Activated naive CD4-positive, alpha-beta T cell treated with anti-CD3 and anti-CD28 coated beads, Interleukin-2, amount 50 U/mL, for 24 hours (primary cell): ENCODE results near the gene STARD5.

Experiments
- H3K27ac Mint-ChIP-seq: one replicate; pipeline ENCODE4 v1.8.0; 2021; ENCODE audit warnings: mild to moderate bottlenecking, mixed read lengths
- H3K27me3 Mint-ChIP-seq: one replicate; pipeline ENCODE4 v1.8.0; 2021; ENCODE audit warnings: mixed read lengths
- H3K36me3 Mint-ChIP-seq: one replicate; pipeline ENCODE4 v1.8.0; 2021; ENCODE audit warnings: mixed read lengths
- H3K4me1 Mint-ChIP-seq: one replicate; pipeline ENCODE4 v1.8.0; 2021; ENCODE audit warnings: mixed read lengths
- H3K4me3 Mint-ChIP-seq: one replicate; pipeline ENCODE4 v1.8.0; 2021; ENCODE audit warnings: mild to moderate bottlenecking, mixed read lengths
- H3K9me3 Mint-ChIP-seq: one replicate; pipeline ENCODE4 v1.8.0; 2021; ENCODE audit warnings: mixed read lengths

The STARD5 gene

GRCh38 chr15:81294516-81294880, 29.4 kb downstream of the STARD5 start:
- Mint-ChIP-seq H3K36me3 (peaks cover 2% of the 10 kb centered on the region), H3K4me1 (peaks cover 94% of the 10 kb centered on the region), H3K27ac (peak overlapping the region; percentile 99), H3K27me3 (no peaks in the 10 kb centered on the region), H3K4me3 (peak overlapping the region; percentile 95), H3K9me3 (peaks cover 4% of the 10 kb centered on the region)

- H3K9me3 Mint-ChIP-seq = peaks cover 4% of the 10 kb centered on the region
- no peaks in the 10 kb centered on the region for H3K27me3 Mint-ChIP-seq
- peaks cover 93% of the 10 kb centered on the region for H3K4me1 Mint-ChIP-seq
- peaks cover 2% of the 10 kb centered on the region for H3K36me3 Mint-ChIP-seq
- H3K27ac Mint-ChIP-seq = peak overlapping the region; percentile 99
- peak overlapping the region; percentile 95 for H3K4me3 Mint-ChIP-seq
Measured at GRCh38 chr15:81293728-81294515, 30.0 kb downstream of the STARD5 start.

GRCh38 chr15:81292523-81293001, 31.4 kb downstream of the STARD5 start:
- Mint-ChIP-seq H3K27me3 (no peaks in the 10 kb centered on the region), H3K4me1 (peaks cover 96% of the 10 kb centered on the region), H3K36me3 (peaks cover 5% of the 10 kb centered on the region), H3K4me3 (peak overlapping the region; percentile 95), H3K27ac (peak overlapping the region; percentile 89), H3K9me3 (peaks cover 4% of the 10 kb centered on the region)

- no peaks in the 10 kb centered on the region for H3K27me3 Mint-ChIP-seq
- peaks cover 96% of the 10 kb centered on the region for H3K4me1 Mint-ChIP-seq
- peak overlapping the region; percentile 89 for H3K27ac Mint-ChIP-seq
- peaks cover 6% of the 10 kb centered on the region for H3K9me3 Mint-ChIP-seq
- H3K36me3 Mint-ChIP-seq = peaks cover 6% of the 10 kb centered on the region
- H3K4me3 Mint-ChIP-seq = peak overlapping the region; percentile 95
Measured at GRCh38 chr15:81291916-81292522, 31.9 kb downstream of the STARD5 start.

GRCh38 chr15:81289910-81290309, 34.0 kb downstream of the STARD5 start:
- Mint-ChIP-seq H3K27me3 (no peaks in the 10 kb centered on the region), H3K4me1 (peaks cover 96% of the 10 kb centered on the region), H3K36me3 (peaks cover 17% of the 10 kb centered on the region), H3K4me3 (peak overlapping the region; percentile 2), H3K27ac (peak overlapping the region; percentile 89), H3K9me3 (peaks cover 13% of the 10 kb centered on the region)

- Mint-ChIP-seq H3K4me1 (peaks cover 92% of the 10 kb centered on the region), H3K36me3 (peaks cover 17% of the 10 kb centered on the region), H3K4me3 (peak overlapping the region; percentile 49), H3K27me3 (no peaks in the 10 kb centered on the region), H3K9me3 (peaks cover 13% of the 10 kb centered on the region), H3K27ac (peak overlapping the region; percentile 76)
Measured at GRCh38 chr15:81288616-81289015, 35.3 kb downstream of the STARD5 start.

GRCh38 chr15:81288040-81288439, 35.9 kb downstream of the STARD5 start:
- peak overlapping the region; percentile 12 for H3K4me3 Mint-ChIP-seq
- H3K27ac Mint-ChIP-seq = peak overlapping the region; percentile 99
- H3K27me3 Mint-ChIP-seq = no peaks in the 10 kb centered on the region
- H3K9me3 Mint-ChIP-seq = peaks cover 13% of the 10 kb centered on the region
- H3K4me1 Mint-ChIP-seq = peaks cover 87% of the 10 kb centered on the region
- H3K36me3 Mint-ChIP-seq = peaks cover 17% of the 10 kb centered on the region

GRCh38 chr15:81286621-81287121, 37.3 kb downstream of the STARD5 start:
- Mint-ChIP-seq H3K4me1 (peaks cover 83% of the 10 kb centered on the region), H3K27me3 (no peaks in the 10 kb centered on the region), H3K27ac (peak overlapping the region; percentile 99), H3K36me3 (peaks cover 18% of the 10 kb centered on the region), H3K9me3 (peaks cover 13% of the 10 kb centered on the region), H3K4me3 (peak overlapping the region; percentile 94)

GRCh38 chr15:81285461-81285860, 38.5 kb downstream of the STARD5 start:
- peaks cover 19% of the 10 kb centered on the region for H3K36me3 Mint-ChIP-seq
- no peaks in the 10 kb centered on the region for H3K27me3 Mint-ChIP-seq
- H3K4me3 Mint-ChIP-seq = peak overlapping the region; percentile 94
- H3K27ac Mint-ChIP-seq = peak overlapping the region; percentile 99
- peaks cover 86% of the 10 kb centered on the region for H3K4me1 Mint-ChIP-seq
- H3K9me3 Mint-ChIP-seq = peaks cover 13% of the 10 kb centered on the region

- H3K36me3 Mint-ChIP-seq = peaks cover 16% of the 10 kb centered on the region
- peaks cover 86% of the 10 kb centered on the region for H3K4me1 Mint-ChIP-seq
- peaks cover 8% of the 10 kb centered on the region for H3K9me3 Mint-ChIP-seq
- peak overlapping the region; percentile 36 for H3K27ac Mint-ChIP-seq
- H3K4me3 Mint-ChIP-seq = peak overlapping the region; percentile 94
- no peaks in the 10 kb centered on the region for H3K27me3 Mint-ChIP-seq
Measured at GRCh38 chr15:81284256-81285031, 39.5 kb downstream of the STARD5 start.

- H3K27me3 Mint-ChIP-seq = no peaks in the 10 kb centered on the region
- peaks cover 14% of the 10 kb centered on the region for H3K36me3 Mint-ChIP-seq
- H3K27ac Mint-ChIP-seq = peak overlapping the region; percentile 25
- peaks cover 87% of the 10 kb centered on the region for H3K4me1 Mint-ChIP-seq
- no peak overlapping the region for H3K4me3 Mint-ChIP-seq
- H3K9me3 Mint-ChIP-seq = peaks cover 12% of the 10 kb centered on the region
Measured at GRCh38 chr15:81282911-81283310, 41.0 kb downstream of the STARD5 start.

GRCh38 chr15:81282606-81282895, 41.4 kb downstream of the STARD5 start:
- Mint-ChIP-seq H3K4me1 (peaks cover 86% of the 10 kb centered on the region), H3K27me3 (no peaks in the 10 kb centered on the region), H3K4me3 (no peak overlapping the region), H3K36me3 (peaks cover 16% of the 10 kb centered on the region), H3K27ac (peak overlapping the region; percentile 25), H3K9me3 (peaks cover 13% of the 10 kb centered on the region)

GRCh38 chr15:81281766-81282605, 42.0 kb downstream of the STARD5 start:
- H3K27ac Mint-ChIP-seq = peak overlapping the region; percentile 48

GRCh38 chr15:81281456-81281735, 42.5 kb downstream of the STARD5 start:
- Mint-ChIP-seq H3K9me3 (peaks cover 11% of the 10 kb centered on the region), H3K36me3 (peaks cover 18% of the 10 kb centered on the region), H3K4me3 (peak overlapping the region; percentile 3), H3K4me1 (peaks cover 85% of the 10 kb centered on the region), H3K27me3 (no peaks in the 10 kb centered on the region), H3K27ac (peak overlapping the region; percentile 48)

More at GRCh38 chr15:81281766-81282605, 42.0 kb downstream of the STARD5 start:
- peaks cover 85% of the 10 kb centered on the region for H3K4me1 Mint-ChIP-seq
- H3K36me3 Mint-ChIP-seq = peaks cover 17% of the 10 kb centered on the region
- H3K27me3 Mint-ChIP-seq = no peaks in the 10 kb centered on the region
- peak overlapping the region; percentile 3 for H3K4me3 Mint-ChIP-seq
- H3K9me3 Mint-ChIP-seq = peaks cover 12% of the 10 kb centered on the region
